ENCODE results near the gene DPYD.

DNA sequence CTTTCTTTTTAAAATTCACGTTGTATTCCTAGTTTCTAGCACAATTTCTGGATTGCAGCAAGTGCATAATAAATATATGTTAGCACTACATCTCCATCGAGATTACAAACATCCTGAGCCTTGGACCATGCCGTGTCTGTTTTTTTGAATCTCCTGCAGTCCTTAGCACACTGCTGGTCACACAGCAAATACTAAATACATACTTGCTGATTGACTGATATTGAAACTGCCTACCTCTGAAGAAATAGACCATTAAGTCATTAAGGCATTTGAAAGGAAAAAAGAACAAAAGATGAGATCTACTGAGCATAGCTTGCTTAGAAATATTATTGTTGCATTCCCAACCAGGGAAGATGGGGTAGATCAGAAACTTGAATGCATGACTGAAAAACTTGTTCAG, 830.1 kb downstream of the DPYD start:
- no peak for TF ChIP-seq POLR2A (IDR thresholded peaks at IDR 0.05)
- TF ChIP-seq CTCF (IDR thresholded peaks at IDR 0.05): no peak
- no peak for TF ChIP-seq EP300 (IDR thresholded peaks at IDR 0.05)

Data from ovary (tissue), 3 donors.